OCI-LY3 (cell line): ENCODE results near the gene PDE1A.

Source experiments
- H2AFZ ChIP-seq: fragments of 200-600, 300-600 bp; shearing (Covaris generic); 2 replicates; pipeline ENCODE4 v1.6.0; 2014; ENCODE audit warnings: antibody characterized with exemption, low read depth, low read length
- H3K27ac ChIP-seq: fragments of 200-600, 300-600 bp; sonication (generic); 2 replicates; pipeline ENCODE4 v1.5.1; 2014; ENCODE audit warnings: mild to moderate bottlenecking, low read length, moderate library complexity, mixed read lengths
- H3K27me3 ChIP-seq: fragments of 200-600, 300-600 bp; sonication (generic); 2 replicates; pipeline ENCODE4 v1.6.1; 2014; ENCODE audit warnings: low read depth, low read length, mixed read lengths
- H3K36me3 ChIP-seq: fragments of 200-600, 300-600 bp; sonication (generic); replicated peaks from 2 replicates; pipeline ENCODE3; 2014; ENCODE audit warnings: low read depth, low read length, mixed read lengths
- H3K4me1 ChIP-seq: fragments of 300-600, 200-600 bp; sonication (generic); 2 replicates; pipeline ENCODE4 v1.6.1; 2014; ENCODE audit warnings: low read length, mixed read lengths
- H3K4me2 ChIP-seq: fragments of 200-600, 300-600 bp; sonication (generic); 2 replicates; pipeline ENCODE4 v1.6.1; 2014; ENCODE audit warnings: low read length, mixed read lengths
- H3K4me3 ChIP-seq: fragments of 300-600, 200-600 bp; sonication (generic); 2 replicates; pipeline ENCODE4 v1.5.1; 2014; ENCODE audit warnings: antibody characterized with exemption, mild to moderate bottlenecking, low read length, moderate library complexity
- H3K79me2 ChIP-seq: fragments of 300-600, 200-600 bp; shearing (Covaris generic); 2 replicates; pipeline ENCODE4 v1.6.1; 2014; ENCODE audit warnings: mild to moderate bottlenecking, low read length, mixed read lengths
- H3K9ac ChIP-seq: fragments of 300-600, 200-600 bp; shearing (Covaris generic); 2 replicates; pipeline ENCODE4 v1.6.0; 2014; ENCODE audit warnings: mild to moderate bottlenecking, low read length, moderate library complexity
- H3K9me3 ChIP-seq: fragments of 200-600, 300-600 bp; shearing (Covaris generic); 2 replicates; pipeline ENCODE4 v1.6.1; 2014; ENCODE audit warnings: low read length, mixed read lengths; ENCODE audit not compliant: insufficient read depth
- H4K20me1 ChIP-seq: fragments of 200-600, 300-600 bp; sonication (generic); 2 replicates; pipeline ENCODE4 v1.6.1; 2016; ENCODE audit warnings: low read length, mixed read lengths; ENCODE audit not compliant: insufficient read depth
- EZH2phosphoT487 ChIP-seq: fragments of 200-600 bp; shearing (Covaris generic); IDR thresholded peaks from 2 replicates; pipeline ENCODE4 v1.6.1; 2018; ENCODE audit warnings: antibody characterized with exemption, mixed run types, low read depth
- TF ChIP-seq, protein P1 (sequence below): fragments of 200-600, 300-600 bp; sonication (generic); IDR thresholded peaks from 2 replicates; pipeline ENCODE4 v1.5.1; 2014; ENCODE audit warnings: antibody characterized with exemption, low read length, low read depth

PDE1A gene

DNA sequence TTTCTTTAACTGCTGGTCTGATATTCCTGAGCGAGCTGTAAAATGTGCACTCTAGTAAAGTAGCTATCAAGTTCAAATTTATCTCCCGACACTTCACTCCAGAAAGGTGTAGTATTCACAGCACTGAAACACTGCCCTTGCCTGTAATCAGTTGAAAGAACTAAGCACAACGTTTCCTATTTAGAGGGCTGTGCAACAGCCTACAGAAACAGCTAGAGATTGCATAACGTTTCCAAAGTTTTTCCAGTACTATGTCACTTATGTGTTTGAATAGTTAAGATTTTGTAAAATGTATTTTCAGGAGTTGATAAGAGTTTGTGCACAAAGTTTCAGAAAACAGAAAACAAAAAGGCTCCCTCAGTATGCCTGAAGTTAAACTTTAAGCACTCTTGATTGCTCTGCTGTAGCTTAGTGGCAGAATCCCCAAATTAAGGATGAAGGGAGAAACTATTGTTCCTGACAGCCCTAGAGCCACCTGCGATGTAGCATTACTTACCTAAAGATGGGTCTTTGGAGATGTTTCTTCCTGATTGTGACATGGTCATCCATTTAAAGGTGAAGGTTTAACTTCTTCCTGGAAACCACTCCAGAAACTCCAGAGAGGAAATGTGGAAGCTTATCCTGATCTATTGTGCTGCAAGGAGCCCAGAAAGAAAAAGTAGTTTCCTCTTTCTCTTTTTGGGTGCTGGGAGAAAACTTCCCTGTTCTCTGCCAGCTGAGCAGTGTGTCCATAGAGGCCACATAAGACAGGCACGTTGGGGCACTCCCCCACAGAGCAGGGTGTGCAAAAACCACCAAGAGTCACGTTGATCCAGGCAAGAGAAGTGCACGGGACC is 536 bp downstream of the PDE1A start:
- Histone ChIP-seq H3K79me2 (no peaks in the 10 kb centered on the region), H3K4me2 (no peak overlapping the region), H4K20me1 (no peaks in the 10 kb centered on the region), H3K36me3 (no peaks in the 10 kb centered on the region), H2AFZ (no peak overlapping the region), H3K27ac (no peak overlapping the region), H3K9me3 (no peaks in the 10 kb centered on the region), H3K9ac (no peak overlapping the region), H3K4me3 (no peak overlapping the region), H3K27me3 (no peaks in the 10 kb centered on the region), H3K4me1 (no peaks in the 10 kb centered on the region)
- no peak for TF ChIP-seq EZH2phosphoT487
- TF ChIP-seq, protein P1, sequence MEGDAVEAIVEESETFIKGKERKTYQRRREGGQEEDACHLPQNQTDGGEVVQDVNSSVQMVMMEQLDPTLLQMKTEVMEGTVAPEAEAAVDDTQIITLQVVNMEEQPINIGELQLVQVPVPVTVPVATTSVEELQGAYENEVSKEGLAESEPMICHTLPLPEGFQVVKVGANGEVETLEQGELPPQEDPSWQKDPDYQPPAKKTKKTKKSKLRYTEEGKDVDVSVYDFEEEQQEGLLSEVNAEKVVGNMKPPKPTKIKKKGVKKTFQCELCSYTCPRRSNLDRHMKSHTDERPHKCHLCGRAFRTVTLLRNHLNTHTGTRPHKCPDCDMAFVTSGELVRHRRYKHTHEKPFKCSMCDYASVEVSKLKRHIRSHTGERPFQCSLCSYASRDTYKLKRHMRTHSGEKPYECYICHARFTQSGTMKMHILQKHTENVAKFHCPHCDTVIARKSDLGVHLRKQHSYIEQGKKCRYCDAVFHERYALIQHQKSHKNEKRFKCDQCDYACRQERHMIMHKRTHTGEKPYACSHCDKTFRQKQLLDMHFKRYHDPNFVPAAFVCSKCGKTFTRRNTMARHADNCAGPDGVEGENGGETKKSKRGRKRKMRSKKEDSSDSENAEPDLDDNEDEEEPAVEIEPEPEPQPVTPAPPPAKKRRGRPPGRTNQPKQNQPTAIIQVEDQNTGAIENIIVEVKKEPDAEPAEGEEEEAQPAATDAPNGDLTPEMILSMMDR: no peak

DNA sequence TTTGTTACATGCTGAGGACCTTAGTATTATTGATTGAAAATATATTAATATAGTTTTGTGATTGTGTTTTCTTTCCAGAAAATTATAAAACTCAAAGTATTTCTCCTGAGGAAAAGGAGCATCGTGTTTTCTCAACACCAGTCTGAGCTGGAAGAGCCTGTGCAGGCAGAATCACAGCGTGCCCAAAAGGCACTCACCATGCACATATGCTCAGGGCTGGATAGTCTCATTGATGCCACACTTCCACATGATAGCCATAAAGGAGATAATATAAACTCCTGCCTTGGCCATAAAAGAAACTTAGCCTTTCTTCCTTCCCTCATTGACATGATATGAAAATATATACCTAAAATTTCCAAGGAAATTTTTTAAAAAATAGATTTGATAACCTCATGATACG is 4.0 kb downstream of the PDE1A start:
- Histone ChIP-seq H3K36me3 (no peaks in the 10 kb centered on the region), H3K4me2 (no peak overlapping the region), H3K79me2 (no peaks in the 10 kb centered on the region), H4K20me1 (no peaks in the 10 kb centered on the region), H3K27ac (no peak overlapping the region), H3K4me1 (no peaks in the 10 kb centered on the region), H3K9me3 (no peaks in the 10 kb centered on the region), H3K27me3 (no peaks in the 10 kb centered on the region), H2AFZ (no peak overlapping the region), H3K9ac (no peak overlapping the region), H3K4me3 (no peak overlapping the region)
- no peak for TF ChIP-seq EZH2phosphoT487
- TF ChIP-seq, protein P1: no peak

DNA sequence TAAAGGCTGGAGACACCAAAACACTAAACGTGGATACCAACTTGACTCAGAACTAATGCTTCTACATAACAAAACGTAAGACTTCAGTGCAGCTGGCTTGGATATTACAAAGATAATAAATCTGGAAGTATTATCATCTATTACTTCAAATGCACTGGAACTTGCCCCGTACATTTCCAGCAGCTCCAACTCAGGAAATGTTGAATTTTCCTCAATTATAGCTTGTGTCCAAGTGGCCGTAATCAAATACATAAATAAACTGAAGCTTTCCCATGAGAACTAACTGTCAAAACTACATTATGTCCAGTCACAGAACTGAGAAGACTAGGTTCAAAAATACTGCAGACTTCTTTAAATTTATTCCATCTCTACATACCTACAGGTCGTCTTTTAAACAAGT is 6.2 kb downstream of the PDE1A start:
- H3K27me3 ChIP-seq: no peaks in the 10 kb centered on the region
- no peaks in the 10 kb centered on the region for H4K20me1 ChIP-seq
- H2AFZ ChIP-seq: no peak overlapping the region
- H3K79me2 ChIP-seq: no peaks in the 10 kb centered on the region
- H3K4me2 ChIP-seq: no peak overlapping the region
- H3K4me1 ChIP-seq: no peaks in the 10 kb centered on the region
- H3K4me3 ChIP-seq: no peak overlapping the region
- H3K9ac ChIP-seq: no peak overlapping the region
- H3K27ac ChIP-seq: no peak overlapping the region
- H3K36me3 ChIP-seq: no peaks in the 10 kb centered on the region
- TF ChIP-seq, protein P1: no peak
- no peak for TF ChIP-seq EZH2phosphoT487
- H3K9me3 ChIP-seq: no peaks in the 10 kb centered on the region

DNA sequence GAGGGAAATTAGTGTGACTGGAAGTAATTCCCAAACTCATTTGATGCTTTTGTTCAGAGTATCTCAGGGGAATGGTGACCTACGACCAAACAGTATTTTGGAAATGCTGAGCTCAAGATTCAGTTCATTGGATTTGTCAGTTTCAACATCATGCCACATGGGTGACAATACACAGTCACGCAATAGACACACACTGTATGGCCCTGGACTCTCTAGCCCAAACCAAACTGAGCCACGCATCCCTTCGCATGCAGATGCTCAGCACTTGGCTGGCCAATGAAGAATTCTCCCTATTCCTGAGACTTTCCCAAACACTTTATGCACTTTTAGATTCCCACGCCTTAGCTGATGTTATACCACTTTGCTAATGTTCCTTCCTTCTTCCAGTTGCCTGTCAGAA is 10.0 kb downstream of the PDE1A start:
- H3K36me3 ChIP-seq: no peaks in the 10 kb centered on the region
- H2AFZ ChIP-seq: no peak overlapping the region

More for the DNA sequence above, 10.0 kb downstream of the PDE1A start:
- Histone ChIP-seq H3K9ac (no peak overlapping the region), H3K79me2 (no peaks in the 10 kb centered on the region), H3K4me2 (no peak overlapping the region), H3K4me1 (no peaks in the 10 kb centered on the region), H3K27me3 (no peaks in the 10 kb centered on the region), H3K27ac (no peak overlapping the region), H3K4me3 (no peak overlapping the region), H3K9me3 (no peaks in the 10 kb centered on the region), H4K20me1 (no peaks in the 10 kb centered on the region)
- no peak for TF ChIP-seq EZH2phosphoT487
- TF ChIP-seq, protein P1: no peak
